ENCODE data around the gene CENPX. TPM values are rescaled to one million over a fixed set of nuclear protein-coding genes. Genes with fewer than 3 reads are reported as not detected.

Gene CENPX
- total RNA-seq, 1 donor, result 30.7 TPM

DNA sequence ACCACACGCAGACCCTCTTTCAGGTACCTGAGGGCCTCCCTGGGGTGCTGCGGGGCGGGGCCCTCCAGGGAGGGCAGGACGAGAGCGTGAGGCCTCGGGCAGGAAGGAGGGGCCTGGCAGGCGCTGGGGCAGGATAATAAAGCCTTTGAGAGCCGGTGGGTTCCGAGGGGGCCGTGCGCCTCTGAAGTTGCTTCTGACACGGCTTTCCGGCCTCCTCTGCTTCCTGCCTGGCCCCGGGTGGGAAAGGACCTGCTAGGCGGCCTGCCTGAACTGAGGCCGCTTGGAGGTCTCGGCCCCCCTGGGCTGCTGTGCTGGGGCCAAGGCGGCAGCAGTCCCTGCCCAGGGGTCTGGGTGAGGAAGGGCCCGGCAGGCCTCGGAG lies 10.4 kb downstream of the CENPX start:
- no peak overlapping the region for H3K4me3 ChIP-seq (ENCODE audit: low read depth, low read length)
- DNase-seq (ENCODE audit: low read depth), result no peak
- TF ChIP-seq, protein P1, sequence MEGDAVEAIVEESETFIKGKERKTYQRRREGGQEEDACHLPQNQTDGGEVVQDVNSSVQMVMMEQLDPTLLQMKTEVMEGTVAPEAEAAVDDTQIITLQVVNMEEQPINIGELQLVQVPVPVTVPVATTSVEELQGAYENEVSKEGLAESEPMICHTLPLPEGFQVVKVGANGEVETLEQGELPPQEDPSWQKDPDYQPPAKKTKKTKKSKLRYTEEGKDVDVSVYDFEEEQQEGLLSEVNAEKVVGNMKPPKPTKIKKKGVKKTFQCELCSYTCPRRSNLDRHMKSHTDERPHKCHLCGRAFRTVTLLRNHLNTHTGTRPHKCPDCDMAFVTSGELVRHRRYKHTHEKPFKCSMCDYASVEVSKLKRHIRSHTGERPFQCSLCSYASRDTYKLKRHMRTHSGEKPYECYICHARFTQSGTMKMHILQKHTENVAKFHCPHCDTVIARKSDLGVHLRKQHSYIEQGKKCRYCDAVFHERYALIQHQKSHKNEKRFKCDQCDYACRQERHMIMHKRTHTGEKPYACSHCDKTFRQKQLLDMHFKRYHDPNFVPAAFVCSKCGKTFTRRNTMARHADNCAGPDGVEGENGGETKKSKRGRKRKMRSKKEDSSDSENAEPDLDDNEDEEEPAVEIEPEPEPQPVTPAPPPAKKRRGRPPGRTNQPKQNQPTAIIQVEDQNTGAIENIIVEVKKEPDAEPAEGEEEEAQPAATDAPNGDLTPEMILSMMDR (IDR thresholded peaks at IDR 0.05; ENCODE audit: insufficient read depth, low read depth, low read length), result no peak

DNA sequence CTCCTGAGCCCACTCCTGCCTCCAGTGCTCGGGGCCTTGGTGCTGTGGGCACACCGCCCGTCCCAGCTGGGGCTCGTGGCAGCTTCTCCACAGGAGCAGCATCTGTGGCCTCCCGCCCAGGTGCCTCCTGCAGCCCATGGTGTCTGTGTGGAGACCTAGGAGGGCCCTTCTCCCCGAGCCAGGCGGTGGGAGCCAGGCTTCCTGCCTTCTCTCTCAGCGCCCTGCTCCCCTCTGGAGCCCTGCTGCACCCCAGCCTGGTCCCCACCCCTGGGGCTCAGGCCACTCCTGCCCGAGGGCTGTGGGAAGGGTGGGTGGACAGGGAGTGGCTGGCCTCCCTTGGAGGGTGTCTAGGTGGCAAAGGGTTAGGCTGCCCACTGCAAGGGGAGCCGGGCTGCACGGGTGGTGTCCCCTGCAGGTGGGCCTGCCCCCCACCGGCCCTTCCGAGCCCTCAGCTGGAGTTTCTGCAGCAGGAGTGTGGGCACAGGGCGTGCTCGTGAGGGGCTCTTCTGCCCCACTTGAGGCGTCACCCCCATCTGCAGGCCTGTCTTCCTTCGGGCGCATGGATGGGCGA lies 11.0 kb downstream of the CENPX start:
- no peak overlapping the region for H3K4me3 ChIP-seq (ENCODE audit: low read depth, low read length)
- TF ChIP-seq, protein P1 (IDR thresholded peaks at IDR 0.05; ENCODE audit: insufficient read depth, low read depth, low read length), result no peak
- DNase-seq (ENCODE audit: low read depth), result no peak

DNA sequence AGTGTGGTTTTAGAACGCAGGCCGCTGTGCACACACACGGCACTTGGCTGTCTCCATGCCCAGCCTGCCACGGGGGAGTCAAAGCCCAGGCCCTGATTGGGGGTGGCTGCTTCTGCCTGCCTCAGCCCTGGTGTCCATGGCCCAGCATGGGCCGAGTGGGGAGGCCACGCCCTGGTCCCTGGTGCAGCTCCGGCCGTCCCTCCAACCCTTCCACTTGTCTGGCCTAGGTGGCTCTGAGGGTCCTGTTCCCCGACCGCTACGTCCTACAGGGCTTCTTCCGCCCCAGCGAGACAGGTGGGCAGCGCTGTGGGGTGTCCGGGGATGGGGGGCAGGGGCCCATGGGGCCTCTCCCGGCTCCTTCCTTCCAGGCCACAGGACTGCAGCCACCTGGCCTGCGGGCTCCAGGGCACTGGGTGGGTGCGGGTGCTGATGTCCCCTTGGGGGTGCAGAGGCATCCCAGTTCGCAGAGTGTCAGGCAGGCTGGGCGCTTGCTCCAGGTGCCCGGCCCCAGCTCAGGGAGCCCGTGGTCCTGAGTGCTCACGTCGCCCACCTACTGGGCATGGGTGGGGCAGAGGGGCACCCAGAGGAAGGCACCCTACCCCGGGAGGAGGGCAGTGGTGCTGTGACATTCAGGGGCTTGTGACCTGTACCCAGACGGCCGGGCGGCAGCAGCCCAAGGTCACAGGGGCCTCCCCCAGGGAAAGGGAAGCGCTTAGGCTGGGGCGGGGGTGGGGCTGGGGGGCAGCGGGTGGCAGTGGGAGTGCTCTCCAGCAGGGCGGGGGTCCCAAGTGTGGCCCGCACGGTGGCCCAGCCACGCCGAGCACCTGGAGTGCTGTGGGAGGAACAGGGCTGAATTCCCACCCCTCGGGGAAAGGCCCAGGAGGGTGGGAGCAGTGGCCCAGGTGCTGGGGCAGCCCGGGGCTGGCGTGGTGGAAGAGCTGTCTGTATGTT lies 11.8 kb downstream of the CENPX start:
- TF ChIP-seq, protein P1 (IDR thresholded peaks at IDR 0.05; ENCODE audit: insufficient read depth, low read depth, low read length), result no peak
- no peak for DNase-seq (ENCODE audit: low read depth)
- no peak overlapping the region for H3K4me3 ChIP-seq (ENCODE audit: low read depth, low read length)

DNA sequence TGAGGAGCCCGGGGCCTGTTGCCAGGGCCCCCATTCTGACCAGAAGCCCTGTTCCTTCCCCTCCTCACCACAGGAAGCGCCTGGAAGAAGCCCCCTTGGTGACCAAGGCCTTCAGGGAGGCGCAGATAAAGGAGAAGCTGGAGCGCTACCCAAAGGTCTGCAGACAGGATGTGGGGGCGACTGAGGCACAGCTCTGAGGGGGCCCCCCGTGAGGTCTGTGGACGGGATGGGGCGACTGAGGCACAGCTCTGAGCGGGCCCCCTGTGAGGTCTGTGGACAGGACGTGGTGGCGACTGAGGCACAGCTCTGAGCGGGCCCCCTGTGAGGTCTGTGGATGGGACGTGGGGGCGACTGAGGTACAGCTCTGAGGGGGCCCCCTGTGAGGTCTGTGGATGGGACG lies 13.3 kb downstream of the CENPX start:
- no peak overlapping the region for H3K4me3 ChIP-seq (ENCODE audit: low read depth, low read length)
- no peak for DNase-seq (ENCODE audit: low read depth)
- TF ChIP-seq, protein P1 (IDR thresholded peaks at IDR 0.05; ENCODE audit: insufficient read depth, low read depth, low read length), result no peak

DNA sequence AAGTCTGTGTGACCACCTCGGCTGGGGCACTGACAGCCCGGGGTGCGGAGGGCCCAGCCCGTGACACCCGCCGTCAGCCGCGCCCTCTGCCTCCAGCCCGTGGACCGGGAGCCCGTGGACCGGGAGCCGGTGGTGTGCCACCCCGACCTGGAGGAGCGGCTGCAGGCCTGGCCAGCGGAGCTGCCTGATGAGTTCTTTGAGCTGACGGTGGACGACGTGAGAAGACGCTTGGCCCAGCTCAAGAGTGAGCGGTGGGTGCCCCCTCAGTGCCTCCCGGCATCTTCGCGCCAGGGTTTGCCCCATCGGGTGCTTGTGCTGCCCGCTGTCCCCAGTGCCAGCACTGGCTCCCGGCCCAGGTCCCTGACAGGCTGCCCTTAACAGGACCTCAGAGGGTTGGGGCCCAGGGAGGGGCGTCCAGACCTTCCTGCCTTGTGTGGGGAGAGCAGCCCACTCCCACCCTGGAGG lies 13.7 kb downstream of the CENPX start:
- DNase-seq (ENCODE audit: low read depth), result no peak
- TF ChIP-seq, protein P1 (IDR thresholded peaks at IDR 0.05; ENCODE audit: insufficient read depth, low read depth, low read length), result no peak
- H3K4me3 ChIP-seq (ENCODE audit: low read depth, low read length), result no peak overlapping the region

DNA sequence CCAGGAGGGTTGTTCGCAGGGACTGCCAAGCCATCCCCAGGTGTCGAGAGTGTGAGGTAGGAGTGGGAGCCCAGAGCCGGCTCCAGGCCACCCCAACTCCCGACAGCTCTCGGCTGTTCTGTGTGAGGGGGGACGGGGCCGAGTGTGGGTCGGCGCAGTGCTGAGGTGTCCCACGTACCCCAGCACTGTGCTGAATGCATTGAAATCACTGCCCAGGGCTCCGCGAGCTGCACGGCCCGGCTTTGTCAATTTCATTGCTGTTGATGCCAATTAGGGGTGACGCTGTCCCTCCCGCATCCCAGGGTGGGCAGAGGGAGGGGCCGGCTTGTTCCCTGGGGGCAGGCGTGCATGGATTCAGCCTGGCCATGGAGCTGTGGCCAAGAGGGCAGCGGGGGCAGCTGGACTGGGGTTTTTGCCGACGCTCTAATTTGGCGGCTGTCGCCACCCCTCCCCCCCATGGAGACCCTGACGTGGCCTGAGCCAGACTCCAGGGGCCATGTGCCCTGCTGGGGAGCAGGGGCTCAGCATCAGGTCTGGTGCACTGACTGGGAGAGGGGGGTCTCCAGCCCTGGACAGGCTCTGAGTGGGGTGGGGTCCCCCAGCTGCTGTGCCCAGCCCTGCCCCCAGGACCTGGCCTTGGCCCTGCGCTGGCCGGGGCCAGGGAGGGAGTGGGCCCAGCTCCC lies 14.3 kb downstream of the CENPX start:
- DNase-seq (ENCODE audit: low read depth), result no peak
- TF ChIP-seq, protein P1 (IDR thresholded peaks at IDR 0.05; ENCODE audit: insufficient read depth, low read depth, low read length), result no peak

More for the DNA sequence above, 14.3 kb downstream of the CENPX start:
- no peak overlapping the region for H3K4me3 ChIP-seq (ENCODE audit: low read depth, low read length)

Data from fibroblast of villous mesenchyme (primary cell).